Measurements from ENCODE around the gene PTCH2.
A peak's percentile ranks its signal among the peaks of the same experiment; 100 is the strongest.
"Not testable (repeated sequence)": the region's sequence is repeated elsewhere in the genome, so short reads cannot be mapped to it uniquely, and the experiment has no call there.

The PTCH2 gene

DNA sequence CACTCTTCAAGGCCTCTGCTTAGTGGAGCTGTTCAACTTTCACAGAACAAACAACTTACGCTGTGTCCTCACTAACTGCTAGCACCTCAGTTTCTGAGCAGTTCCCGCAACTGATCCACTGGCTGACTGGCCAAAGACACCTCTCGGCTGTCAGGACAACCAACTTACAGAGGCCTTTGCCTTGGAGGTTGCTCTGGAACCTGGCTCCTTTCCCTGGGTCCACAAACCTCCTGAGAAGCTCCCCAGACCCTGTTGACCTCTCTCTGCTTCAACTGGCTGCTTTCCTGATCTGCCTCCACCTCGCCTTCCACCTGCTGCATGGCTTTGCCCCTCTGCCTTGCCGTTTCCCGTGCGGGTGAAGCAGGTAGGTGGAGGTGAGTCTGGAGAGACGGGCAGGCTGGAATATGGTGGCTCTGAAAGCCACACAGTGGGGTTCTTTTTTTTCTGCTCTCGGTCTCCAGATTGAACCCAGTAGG lies 21.8 kb downstream of the PTCH2 start:
- no peaks in the 10 kb centered on the region for H3K27me3 ChIP-seq (ENCODE audit: control insufficient read depth in 5 of 5, insufficient read depth in 4 of 5, low read length in 5 of 5)
- H3K36me3 ChIP-seq (ENCODE audit: control insufficient read depth in 5 of 5, insufficient read depth in 5 of 5, low read length in 5 of 5), result no peaks in the 10 kb centered on the region
- H3K4me1 ChIP-seq (ENCODE audit: control insufficient read depth in 5 of 5, insufficient read depth in 5 of 5, low read length in 5 of 5), result peaks cover 3 to 26% (median 23%) of the 10 kb centered on the region in 5 donors
- H3K27ac ChIP-seq (ENCODE audit: low read depth, low read length), result no peak overlapping the region
- no peaks in the 10 kb centered on the region for H3K9me3 ChIP-seq (ENCODE audit: control insufficient read depth in 5 of 5, low read length in 5 of 5)
- no peak overlapping the region for H3K9ac ChIP-seq (ENCODE audit: low read length in 5 of 5)
- peak overlapping the region in 2 of 5 donors; percentile 29 to 81 for H3K4me3 ChIP-seq (ENCODE audit: low read depth in 1 of 5, low read length in 5 of 5)

DNA sequence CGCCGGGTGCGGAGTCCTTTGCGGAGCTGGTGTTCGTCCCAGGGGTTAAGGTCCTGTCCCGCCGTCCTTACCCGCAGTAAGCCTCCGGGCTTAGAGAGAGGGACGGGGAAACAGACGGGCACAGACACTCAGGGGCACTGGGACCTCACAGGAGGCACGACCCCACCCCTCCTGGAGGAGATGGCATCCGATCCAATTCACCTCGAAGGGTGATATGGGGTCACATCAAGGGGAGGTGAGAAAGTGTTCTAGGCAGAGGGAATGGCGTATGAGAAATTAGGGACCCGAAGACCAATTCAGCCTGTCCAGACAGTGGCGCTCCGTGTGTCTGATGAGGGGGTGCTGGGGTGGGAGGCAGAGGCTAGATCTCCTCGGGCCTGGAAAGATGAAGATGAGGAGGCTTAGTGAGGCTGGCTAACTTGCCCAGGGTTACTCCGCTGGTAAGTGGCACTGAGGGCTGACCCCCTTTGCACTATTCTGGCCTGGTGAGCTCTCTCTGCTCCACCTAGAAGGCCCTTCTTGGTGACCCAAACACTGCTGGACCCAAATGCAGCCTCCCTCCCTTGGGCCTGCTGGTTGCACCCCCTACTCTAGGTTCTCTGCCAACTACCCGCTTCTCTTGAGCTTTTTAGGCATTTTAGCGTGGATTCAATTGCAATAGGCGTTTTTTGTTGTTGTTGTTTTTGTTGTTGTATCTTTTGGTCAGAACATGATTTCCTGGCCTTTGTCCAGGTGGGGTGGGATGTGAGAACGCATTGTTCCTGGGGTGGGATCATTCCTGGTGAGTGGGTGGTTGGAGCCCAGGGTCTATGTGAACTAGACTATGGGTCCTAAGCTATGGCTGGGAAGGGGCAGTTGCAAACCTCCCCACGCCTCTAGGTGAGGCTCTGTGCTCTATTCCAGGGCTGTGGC lies 22.5 kb downstream of the PTCH2 start:
- Histone ChIP-seq H3K27me3 (ENCODE audit: control insufficient read depth in 5 of 5, insufficient read depth in 4 of 5, low read length in 5 of 5) (no peaks in the 10 kb centered on the region), H3K27ac (ENCODE audit: low read depth, low read length) (peak overlapping the region; percentile 73), H3K36me3 (ENCODE audit: control insufficient read depth in 5 of 5, insufficient read depth in 5 of 5, low read length in 5 of 5) (peaks cover 0 to 4% (median 0%) of the 10 kb centered on the region in 5 donors), H3K9me3 (ENCODE audit: control insufficient read depth in 5 of 5, low read length in 5 of 5) (no peaks in the 10 kb centered on the region), H3K9ac (ENCODE audit: low read length in 5 of 5) (peak overlapping the region; percentile 69 to 97 (median 79)), H3K4me3 (ENCODE audit: low read depth in 1 of 5, low read length in 5 of 5) (peak overlapping the region; percentile 75 to 94 (median 81)), H3K4me1 (ENCODE audit: control insufficient read depth in 5 of 5, insufficient read depth in 5 of 5, low read length in 5 of 5) (peaks cover 3 to 23% (median 19%) of the 10 kb centered on the region in 5 donors)

DNA sequence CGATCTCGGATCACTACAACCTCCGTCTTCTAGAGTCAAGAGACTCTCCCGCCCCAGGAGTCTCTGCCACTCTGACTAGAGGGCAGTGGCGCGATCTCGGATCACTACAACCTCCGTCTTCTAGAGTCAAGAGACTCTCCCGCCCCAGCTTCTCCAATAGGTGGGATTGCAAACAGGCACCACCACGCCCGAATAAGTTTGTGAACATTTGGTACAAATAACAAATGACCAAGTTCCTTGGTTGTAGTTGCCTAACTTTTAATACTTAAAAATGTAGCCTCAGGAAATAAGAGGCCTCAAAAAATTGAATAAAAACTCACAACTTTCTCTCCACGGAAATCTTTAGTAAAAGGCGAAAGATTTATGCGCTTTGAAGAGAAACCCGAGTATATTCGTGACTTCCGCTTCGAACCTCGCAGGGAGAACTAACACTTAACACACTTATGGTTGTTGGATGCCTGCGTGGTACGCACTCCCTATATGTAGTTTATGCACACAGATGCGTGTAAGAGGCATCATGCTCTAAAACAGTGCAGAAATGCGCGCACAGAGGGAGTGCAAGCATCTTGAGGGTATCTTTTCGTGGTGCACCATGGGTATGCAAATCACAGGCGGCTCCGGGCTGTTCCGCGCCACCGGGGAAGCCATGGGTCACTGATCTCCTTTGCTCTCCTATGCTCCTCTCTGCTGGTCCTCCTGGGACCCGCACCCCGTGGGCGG lies 23.3 kb downstream of the PTCH2 start:
- Histone ChIP-seq H3K9me3 (ENCODE audit: control insufficient read depth in 5 of 5, low read length in 5 of 5) (no peaks in the 10 kb centered on the region), H3K4me3 (ENCODE audit: low read depth in 1 of 5, low read length in 5 of 5) (peak overlapping the region; percentile 75 to 94 (median 81)), H3K36me3 (ENCODE audit: control insufficient read depth in 5 of 5, insufficient read depth in 5 of 5, low read length in 5 of 5) (peaks cover 0 to 7% (median 2%) of the 10 kb centered on the region in 5 donors), H3K27me3 (ENCODE audit: control insufficient read depth in 5 of 5, insufficient read depth in 4 of 5, low read length in 5 of 5) (no peaks in the 10 kb centered on the region), H3K9ac (ENCODE audit: low read length in 5 of 5) (peak overlapping the region; percentile 69 to 97 (median 79)), H3K4me1 (ENCODE audit: control insufficient read depth in 5 of 5, insufficient read depth in 5 of 5, low read length in 5 of 5) (peaks cover 3 to 23% (median 19%) of the 10 kb centered on the region in 5 donors), H3K27ac (ENCODE audit: low read depth, low read length) (peak overlapping the region; percentile 73)

DNA sequence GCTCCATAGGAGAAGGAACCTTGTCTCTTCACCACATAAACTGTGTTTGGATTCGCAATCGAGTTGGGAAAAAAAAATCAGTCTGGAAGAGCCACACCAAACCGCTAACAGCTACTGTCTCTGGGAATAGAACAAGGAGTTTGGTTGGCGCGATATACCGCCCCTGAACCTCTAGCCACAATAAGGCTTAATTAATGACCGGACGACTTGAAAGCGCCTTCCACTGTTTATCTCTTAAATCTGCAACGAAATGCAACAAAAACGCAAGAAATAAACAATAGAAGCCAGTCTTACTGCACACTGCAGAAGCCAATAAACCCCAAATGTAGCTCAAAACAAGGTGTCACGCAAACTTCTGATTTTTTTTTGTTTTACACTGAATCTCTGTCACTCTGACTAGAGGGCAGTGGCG lies 23.9 kb downstream of the PTCH2 start:
- Histone ChIP-seq H3K4me3 (ENCODE audit: low read depth in 1 of 5, low read length in 5 of 5) (peak overlapping the region; percentile 58 to 94 (median 75)), H3K27ac (ENCODE audit: low read depth, low read length) (peak overlapping the region; percentile 73), H3K9ac (ENCODE audit: low read length in 5 of 5) (peak overlapping the region in 4 of 5 donors; percentile 58 to 97 (median 70)), H3K4me1 (ENCODE audit: control insufficient read depth in 5 of 5, insufficient read depth in 5 of 5, low read length in 5 of 5) (peaks cover 3 to 23% (median 20%) of the 10 kb centered on the region in 5 donors), H3K9me3 (ENCODE audit: control insufficient read depth in 5 of 5, low read length in 5 of 5) (no peaks in the 10 kb centered on the region), H3K27me3 (ENCODE audit: control insufficient read depth in 5 of 5, insufficient read depth in 4 of 5, low read length in 5 of 5) (no peaks in the 10 kb centered on the region), H3K36me3 (ENCODE audit: control insufficient read depth in 5 of 5, insufficient read depth in 5 of 5, low read length in 5 of 5) (peaks cover 0 to 7% (median 2%) of the 10 kb centered on the region in 5 donors)

DNA sequence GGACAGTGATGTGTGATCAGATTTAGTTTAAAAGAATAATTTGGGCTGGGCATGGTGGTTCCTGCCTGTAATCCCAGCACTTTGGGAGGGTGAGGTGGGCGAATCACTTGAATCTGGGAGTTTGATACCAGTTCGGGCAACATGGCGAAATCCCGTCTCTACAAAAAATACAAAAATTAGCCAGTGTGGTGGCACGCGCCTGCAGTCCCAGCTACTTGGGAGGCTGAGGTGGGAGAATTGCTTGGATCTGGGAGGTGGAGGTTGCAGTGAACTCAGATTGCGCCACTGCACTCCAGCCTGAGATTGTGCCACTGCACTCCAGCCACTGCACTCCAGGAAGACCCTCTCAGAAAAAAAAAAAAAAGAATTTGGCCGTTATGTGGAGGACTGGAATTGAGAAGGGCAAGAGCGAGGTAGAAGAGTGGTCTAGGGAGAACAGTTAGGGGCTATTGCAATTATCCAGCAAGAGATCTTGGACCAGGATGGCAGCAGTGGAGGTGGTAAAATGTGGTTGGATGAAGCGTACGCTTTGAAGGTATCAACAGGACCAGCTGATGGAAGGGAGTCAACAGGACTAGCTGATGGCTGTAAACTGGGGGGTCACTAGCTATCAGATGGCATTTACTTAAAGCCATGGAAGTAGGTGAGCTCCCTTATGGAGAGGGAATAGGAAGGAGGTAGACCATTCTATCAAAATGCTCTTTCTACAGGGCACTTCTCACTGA lies 25.1 kb downstream of the PTCH2 start:
- peaks cover 3 to 34% (median 30%) of the 10 kb centered on the region in 5 donors for H3K4me1 ChIP-seq (ENCODE audit: control insufficient read depth in 5 of 5, insufficient read depth in 5 of 5, low read length in 5 of 5)

DNA sequence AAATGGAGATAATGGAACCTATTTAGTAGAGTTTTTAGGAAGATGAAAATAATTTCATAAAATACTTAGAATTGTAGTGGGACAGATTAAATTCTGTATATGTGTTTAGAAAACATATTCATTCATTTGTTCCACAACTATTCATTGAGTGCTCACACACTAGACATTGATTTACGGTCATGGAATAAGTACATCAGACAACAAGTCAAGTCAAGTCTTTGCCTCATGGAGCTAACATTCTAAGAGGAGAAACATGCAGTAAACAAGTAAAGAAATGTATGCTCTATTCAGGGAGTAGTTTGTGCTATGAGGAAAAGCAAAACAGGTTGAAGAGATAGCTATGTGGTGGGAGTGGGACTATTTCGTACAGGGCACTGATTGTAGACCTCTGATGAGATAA lies 25.7 kb downstream of the PTCH2 start:
- no peaks in the 10 kb centered on the region for H3K27me3 ChIP-seq (ENCODE audit: control insufficient read depth in 5 of 5, insufficient read depth in 4 of 5, low read length in 5 of 5)

More for the DNA sequence above, 25.1 kb downstream of the PTCH2 start:
- Histone ChIP-seq H3K9me3 (ENCODE audit: control insufficient read depth in 5 of 5, low read length in 5 of 5) (no peaks in the 10 kb centered on the region), H3K27ac (ENCODE audit: low read depth, low read length) (no peak overlapping the region), H3K4me3 (ENCODE audit: low read depth in 1 of 5, low read length in 5 of 5) (no peak overlapping the region), H3K27me3 (ENCODE audit: control insufficient read depth in 5 of 5, insufficient read depth in 4 of 5, low read length in 5 of 5) (no peaks in the 10 kb centered on the region), H3K9ac (ENCODE audit: low read length in 5 of 5) (no peak overlapping the region), H3K36me3 (ENCODE audit: control insufficient read depth in 5 of 5, insufficient read depth in 5 of 5, low read length in 5 of 5) (peaks cover 0 to 7% (median 2%) of the 10 kb centered on the region in 5 donors)

DNA sequence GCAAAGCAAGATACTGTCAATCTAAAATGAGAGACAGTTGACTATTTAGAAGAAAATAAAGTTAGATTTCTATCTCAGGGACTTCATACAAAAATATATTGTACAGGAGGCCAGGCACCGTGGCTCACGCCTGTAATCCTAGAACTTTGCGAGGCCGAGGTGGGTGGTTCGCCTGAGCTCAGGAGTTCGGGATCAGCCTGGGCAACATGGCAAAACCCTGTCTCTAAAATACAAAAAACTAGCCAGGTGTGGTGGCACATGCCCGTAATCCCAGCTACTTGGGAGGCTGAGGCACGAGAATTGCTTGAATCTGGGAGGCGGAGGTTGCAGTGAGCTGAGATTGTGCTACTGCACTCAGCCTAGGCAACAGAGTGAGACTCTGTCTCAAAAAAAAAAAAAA lies 27.1 kb downstream of the PTCH2 start:
- H3K27me3 ChIP-seq (ENCODE audit: control insufficient read depth in 5 of 5, insufficient read depth in 4 of 5, low read length in 5 of 5); H3K9ac ChIP-seq (ENCODE audit: low read length in 5 of 5); H3K4me3 ChIP-seq (ENCODE audit: low read depth in 1 of 5, low read length in 5 of 5); H3K9me3 ChIP-seq (ENCODE audit: control insufficient read depth in 5 of 5, low read length in 5 of 5); H3K36me3 ChIP-seq (ENCODE audit: control insufficient read depth in 5 of 5, insufficient read depth in 5 of 5, low read length in 5 of 5); H3K27ac ChIP-seq (ENCODE audit: low read depth, low read length): not testable (repeated sequence)
- peaks cover 3 to 47% (median 40%) of the 10 kb centered on the region in 5 donors for H3K4me1 ChIP-seq (ENCODE audit: control insufficient read depth in 5 of 5, insufficient read depth in 5 of 5, low read length in 5 of 5)

More for the DNA sequence above, 25.7 kb downstream of the PTCH2 start:
- Histone ChIP-seq H3K4me3 (ENCODE audit: low read depth in 1 of 5, low read length in 5 of 5) (no peak overlapping the region), H3K9me3 (ENCODE audit: control insufficient read depth in 5 of 5, low read length in 5 of 5) (no peaks in the 10 kb centered on the region), H3K27ac (ENCODE audit: low read depth, low read length) (no peak overlapping the region), H3K36me3 (ENCODE audit: control insufficient read depth in 5 of 5, insufficient read depth in 5 of 5, low read length in 5 of 5) (peaks cover 0 to 7% (median 2%) of the 10 kb centered on the region in 5 donors), H3K4me1 (ENCODE audit: control insufficient read depth in 5 of 5, insufficient read depth in 5 of 5, low read length in 5 of 5) (peaks cover 3 to 37% (median 31%) of the 10 kb centered on the region in 5 donors), H3K9ac (ENCODE audit: low read length in 5 of 5) (no peak overlapping the region)

DNA sequence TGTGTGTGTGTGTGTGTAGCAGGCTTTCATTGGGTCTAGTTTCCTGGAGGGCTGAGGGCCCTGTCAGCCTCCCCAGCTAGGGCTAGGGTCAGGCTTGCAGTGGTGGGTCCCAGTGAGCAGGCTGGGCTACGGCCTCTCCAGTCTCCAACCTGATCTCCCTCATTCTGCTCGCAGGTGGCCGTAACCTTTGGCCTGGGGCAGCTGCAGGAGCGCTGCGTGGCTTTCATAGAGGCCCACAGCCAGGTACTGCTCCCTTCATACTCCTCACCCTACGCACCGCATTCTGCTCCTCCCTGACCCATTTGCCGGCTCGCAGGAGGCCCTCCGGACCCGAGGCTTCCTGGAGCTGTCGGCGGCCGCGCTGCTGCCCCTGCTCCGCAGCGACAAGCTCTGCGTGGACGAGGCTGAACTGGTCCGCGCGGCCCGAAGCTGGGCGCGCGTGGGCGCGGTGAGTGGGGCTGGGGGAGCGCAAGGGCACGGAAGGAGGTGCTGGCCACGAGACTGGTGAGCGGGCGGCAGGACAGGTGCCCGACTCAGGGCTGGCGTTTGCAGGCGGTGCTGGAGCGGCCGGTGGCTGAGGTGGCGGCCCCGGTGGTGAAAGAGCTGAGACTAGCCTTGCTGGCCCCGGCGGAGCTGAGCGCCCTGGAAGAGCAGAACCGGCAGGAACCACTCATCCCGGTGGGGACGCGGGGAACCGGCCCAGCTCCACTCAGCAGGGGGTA lies 30.1 kb downstream of the PTCH2 start:
- H3K9ac ChIP-seq (ENCODE audit: low read length in 5 of 5), result peak overlapping the region in 2 of 5 donors; percentile 59 to 72
- H3K36me3 ChIP-seq (ENCODE audit: control insufficient read depth in 5 of 5, insufficient read depth in 5 of 5, low read length in 5 of 5), result peaks cover 0 to 7% (median 2%) of the 10 kb centered on the region in 5 donors
- no peaks in the 10 kb centered on the region for H3K9me3 ChIP-seq (ENCODE audit: control insufficient read depth in 5 of 5, low read length in 5 of 5)
- peak overlapping the region; percentile 61 for H3K27ac ChIP-seq (ENCODE audit: low read depth, low read length)
- peak overlapping the region in 4 of 5 donors; percentile 57 to 69 (median 67) for H3K4me3 ChIP-seq (ENCODE audit: low read depth in 1 of 5, low read length in 5 of 5)
- no peaks in the 10 kb centered on the region for H3K27me3 ChIP-seq (ENCODE audit: control insufficient read depth in 5 of 5, insufficient read depth in 4 of 5, low read length in 5 of 5)
- H3K4me1 ChIP-seq (ENCODE audit: control insufficient read depth in 5 of 5, insufficient read depth in 5 of 5, low read length in 5 of 5), result peaks cover 17 to 59% (median 52%) of the 10 kb centered on the region in 5 donors

DNA sequence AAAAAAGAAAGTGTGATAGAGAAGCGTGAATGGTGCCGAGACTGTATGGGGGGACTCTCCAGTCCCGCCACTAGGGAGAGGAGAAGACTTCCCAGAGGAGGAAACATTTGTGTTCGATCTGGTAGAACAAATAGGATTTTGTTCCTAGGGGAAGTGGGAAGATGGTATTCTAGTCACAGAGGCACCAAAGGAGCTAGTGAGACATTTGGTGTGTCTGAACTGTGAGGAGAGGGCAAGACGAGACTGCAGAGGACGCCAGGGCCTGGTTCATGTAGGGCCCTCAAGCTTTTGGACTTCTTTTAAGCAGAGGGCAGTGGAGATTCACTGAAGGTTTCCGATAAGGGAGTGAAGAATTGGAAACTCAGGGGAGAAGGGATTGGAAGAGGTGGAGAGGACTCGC lies 31.8 kb downstream of the PTCH2 start:
- peaks cover 29 to 77% (median 69%) of the 10 kb centered on the region in 5 donors for H3K4me1 ChIP-seq (ENCODE audit: control insufficient read depth in 5 of 5, insufficient read depth in 5 of 5, low read length in 5 of 5)
- peak overlapping the region in 1 of 5 donors; percentile 27 for H3K9ac ChIP-seq (ENCODE audit: low read length in 5 of 5)
- peak overlapping the region; percentile 97 for H3K27ac ChIP-seq (ENCODE audit: low read depth, low read length)
- no peaks in the 10 kb centered on the region for H3K9me3 ChIP-seq (ENCODE audit: control insufficient read depth in 5 of 5, low read length in 5 of 5)
- H3K36me3 ChIP-seq (ENCODE audit: control insufficient read depth in 5 of 5, insufficient read depth in 5 of 5, low read length in 5 of 5), result peaks cover 0 to 12% (median 7%) of the 10 kb centered on the region in 5 donors
- H3K27me3 ChIP-seq (ENCODE audit: control insufficient read depth in 5 of 5, insufficient read depth in 4 of 5, low read length in 5 of 5), result no peaks in the 10 kb centered on the region
- H3K4me3 ChIP-seq (ENCODE audit: low read depth in 1 of 5, low read length in 5 of 5), result no peak overlapping the region
